Panc1 (cell line): Measurements from ENCODE around the gene SSH2. TPM values are rescaled to one million over a fixed set of nuclear protein-coding genes. Genes with fewer than 3 reads are reported as not detected.

Experiments
- ATAC-seq: fragments of 200-7000 bp; cut with Tn5 transposase; 2 replicates; pipeline ENCODE4 v1.9.1; 2020; ENCODE audit warnings: mild to moderate bottlenecking, moderate library complexity
- BruUV-seq: library from RNA; stranded (reverse); fragments of 400-500 nt; replicated peaks from 2 replicates; lab custom pipeline; 2021; lab: Mats Ljungman, UMichigan
- CTCF ChIA-PET: fragments of 300-600 bp; sonication (Branson Sonifier 250); formaldehyde crosslinking; loops from one replicate; lab custom pipeline; 2022; ENCODE audit warnings: antibody characterized with exemption; lab: Charles Lee
- POLR2A ChIA-PET: fragments of 300-600 bp; sonication (Branson Sonifier 250); formaldehyde crosslinking; loops from one replicate; lab custom pipeline; 2022; ENCODE audit warnings: antibody characterized with exemption; lab: Charles Lee
- DNase-seq: peaks from one replicate; pipeline ENCODE4 v3.0.0-alpha.2; 2010; ENCODE audit warnings: low read depth, low spot score
- H3K27ac ChIP-seq: 2 replicates; pipeline ENCODE4 v1.5.1; 2011; ENCODE audit warnings: mild to moderate bottlenecking, low read length, inconsistent platforms
- H3K27me3 ChIP-seq: fragments of 200-500 bp; sonication (Bioruptor generic); 2 replicates; pipeline ENCODE4 v1.6.0; 2014; ENCODE audit warnings: low read length, inconsistent platforms; ENCODE audit not compliant: control insufficient read depth, insufficient read depth
- H3K36me3 ChIP-seq: fragments of 200-500 bp; sonication (Bioruptor generic); 2 replicates; pipeline ENCODE4 v1.5.1; 2014; ENCODE audit warnings: inconsistent platforms, mild to moderate bottlenecking, low read length, moderate library complexity; ENCODE audit not compliant: control insufficient read depth, insufficient read depth
- H3K4me1 ChIP-seq: 2 replicates; pipeline ENCODE4 v1.5.1; 2011; ENCODE audit warnings: inconsistent platforms, mild to moderate bottlenecking, low read length, moderate library complexity; ENCODE audit not compliant: control insufficient read depth, insufficient read depth
- H3K4me3 ChIP-seq, 2 experiments: 2 replicates each; pipeline ENCODE4 v1.5.1; 2011 to 2012; ENCODE audit warnings: low read depth in 2 of 2, low read length in 2 of 2, mild to moderate bottlenecking in 2 of 2, inconsistent platforms in 1 of 2, moderate library complexity in 1 of 2
- H3K9me3 ChIP-seq: fragments of 200-500 bp; sonication (Bioruptor generic); 2 replicates; pipeline ENCODE4 v1.5.1; 2014; ENCODE audit warnings: low read depth, mild to moderate bottlenecking, inconsistent platforms, low read length, moderate library complexity; ENCODE audit not compliant: control insufficient read depth, insufficient read depth
- POLR2AphosphoS5 ChIP-seq: IDR thresholded peaks from 2 replicates; pipeline ENCODE4 v1.6.1; 2012; ENCODE audit warnings: mild to moderate bottlenecking, low read depth, low read length, moderate library complexity
- SIN3A ChIP-seq: IDR thresholded peaks from 2 replicates; pipeline ENCODE4 v1.6.1; 2012; ENCODE audit warnings: low read depth, mild to moderate bottlenecking, low read length, moderate library complexity, borderline replicate concordance; ENCODE audit not compliant: insufficient read depth
- TCF7L2 ChIP-seq: IDR thresholded peaks from 2 replicates; pipeline ENCODE4 v1.6.1; 2011; ENCODE audit warnings: mild to moderate bottlenecking, low read depth, low read length, inconsistent platforms
- in situ Hi-C: cut with HindIII; loops from 2 replicates; pipeline ENCODE4 v1.10.0; 2016; ENCODE audit warnings: low sequenced_read_pairs, low pct_unique_long_range_greater_than_20kb
- intact Hi-C: fragments of 100-400 bp; cut with micrococcal nuclease; formaldehyde crosslinking; loops from one replicate; pipeline ENCODE4 v1.10.0; 2022; ENCODE audit not compliant: unreplicated experiment
- total RNA-seq: library from RNA; stranded (reverse); gene quantifications from one replicate; pipeline ENCODE4 v1.2.1, GENCODE V29; 2021; ENCODE audit not compliant: unreplicated experiment
- TF ChIP-seq, protein P1 (sequence below): fragments of 450-650 bp; IDR thresholded peaks from 2 replicates; pipeline ENCODE4 v1.5.1; 2017; ENCODE audit warnings: mild to moderate bottlenecking
- TF ChIP-seq, protein P2 (sequence below), 2 experiments: IDR thresholded peaks; 2 replicates each; pipeline ENCODE4 v1.6.1; 2011 to 2012; ENCODE audit warnings: low read depth in 2 of 2, control low read depth in 1 of 2, low read length in 1 of 2, mild to moderate bottlenecking in 1 of 2, moderate library complexity in 1 of 2; ENCODE audit not compliant: insufficient read depth in 1 of 2

The SSH2 gene
- total RNA-seq, 1 experiment from 2014 or later, result 30.6 TPM

DNA sequence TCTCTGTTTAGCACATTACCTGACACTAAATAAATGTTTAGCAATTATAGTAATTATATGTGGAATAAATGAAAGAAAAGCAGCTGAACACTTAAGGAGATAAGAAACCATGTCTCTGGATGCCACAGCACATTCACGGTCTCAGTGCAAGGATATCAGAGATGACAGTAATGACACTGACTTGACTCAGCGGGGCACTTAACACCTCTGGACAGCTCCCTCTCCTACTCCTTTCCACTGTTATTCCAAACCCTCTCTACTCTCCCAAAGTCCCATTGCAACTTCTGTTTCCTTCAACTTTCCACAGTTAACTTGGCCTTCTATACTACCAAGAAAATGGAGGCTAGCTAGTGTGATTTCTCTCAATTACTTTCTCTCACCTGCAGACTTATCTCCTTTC, 214.3 kb downstream of the SSH2 start:
- H3K4me3 ChIP-seq, result no peak overlapping the region
- DNase-seq (no peak), ATAC-seq (no peak)
- TF ChIP-seq TCF7L2, result no peak
- no peak for TF ChIP-seq SIN3A
- no peak for TF ChIP-seq POLR2AphosphoS5
- TF ChIP-seq, protein P1, sequence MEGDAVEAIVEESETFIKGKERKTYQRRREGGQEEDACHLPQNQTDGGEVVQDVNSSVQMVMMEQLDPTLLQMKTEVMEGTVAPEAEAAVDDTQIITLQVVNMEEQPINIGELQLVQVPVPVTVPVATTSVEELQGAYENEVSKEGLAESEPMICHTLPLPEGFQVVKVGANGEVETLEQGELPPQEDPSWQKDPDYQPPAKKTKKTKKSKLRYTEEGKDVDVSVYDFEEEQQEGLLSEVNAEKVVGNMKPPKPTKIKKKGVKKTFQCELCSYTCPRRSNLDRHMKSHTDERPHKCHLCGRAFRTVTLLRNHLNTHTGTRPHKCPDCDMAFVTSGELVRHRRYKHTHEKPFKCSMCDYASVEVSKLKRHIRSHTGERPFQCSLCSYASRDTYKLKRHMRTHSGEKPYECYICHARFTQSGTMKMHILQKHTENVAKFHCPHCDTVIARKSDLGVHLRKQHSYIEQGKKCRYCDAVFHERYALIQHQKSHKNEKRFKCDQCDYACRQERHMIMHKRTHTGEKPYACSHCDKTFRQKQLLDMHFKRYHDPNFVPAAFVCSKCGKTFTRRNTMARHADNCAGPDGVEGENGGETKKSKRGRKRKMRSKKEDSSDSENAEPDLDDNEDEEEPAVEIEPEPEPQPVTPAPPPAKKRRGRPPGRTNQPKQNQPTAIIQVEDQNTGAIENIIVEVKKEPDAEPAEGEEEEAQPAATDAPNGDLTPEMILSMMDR, result no peak
- TF ChIP-seq, protein P2, sequence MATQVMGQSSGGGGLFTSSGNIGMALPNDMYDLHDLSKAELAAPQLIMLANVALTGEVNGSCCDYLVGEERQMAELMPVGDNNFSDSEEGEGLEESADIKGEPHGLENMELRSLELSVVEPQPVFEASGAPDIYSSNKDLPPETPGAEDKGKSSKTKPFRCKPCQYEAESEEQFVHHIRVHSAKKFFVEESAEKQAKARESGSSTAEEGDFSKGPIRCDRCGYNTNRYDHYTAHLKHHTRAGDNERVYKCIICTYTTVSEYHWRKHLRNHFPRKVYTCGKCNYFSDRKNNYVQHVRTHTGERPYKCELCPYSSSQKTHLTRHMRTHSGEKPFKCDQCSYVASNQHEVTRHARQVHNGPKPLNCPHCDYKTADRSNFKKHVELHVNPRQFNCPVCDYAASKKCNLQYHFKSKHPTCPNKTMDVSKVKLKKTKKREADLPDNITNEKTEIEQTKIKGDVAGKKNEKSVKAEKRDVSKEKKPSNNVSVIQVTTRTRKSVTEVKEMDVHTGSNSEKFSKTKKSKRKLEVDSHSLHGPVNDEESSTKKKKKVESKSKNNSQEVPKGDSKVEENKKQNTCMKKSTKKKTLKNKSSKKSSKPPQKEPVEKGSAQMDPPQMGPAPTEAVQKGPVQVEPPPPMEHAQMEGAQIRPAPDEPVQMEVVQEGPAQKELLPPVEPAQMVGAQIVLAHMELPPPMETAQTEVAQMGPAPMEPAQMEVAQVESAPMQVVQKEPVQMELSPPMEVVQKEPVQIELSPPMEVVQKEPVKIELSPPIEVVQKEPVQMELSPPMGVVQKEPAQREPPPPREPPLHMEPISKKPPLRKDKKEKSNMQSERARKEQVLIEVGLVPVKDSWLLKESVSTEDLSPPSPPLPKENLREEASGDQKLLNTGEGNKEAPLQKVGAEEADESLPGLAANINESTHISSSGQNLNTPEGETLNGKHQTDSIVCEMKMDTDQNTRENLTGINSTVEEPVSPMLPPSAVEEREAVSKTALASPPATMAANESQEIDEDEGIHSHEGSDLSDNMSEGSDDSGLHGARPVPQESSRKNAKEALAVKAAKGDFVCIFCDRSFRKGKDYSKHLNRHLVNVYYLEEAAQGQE (IDR thresholded peaks at IDR 0.05; ENCODE audit: insufficient read depth in 1 of 2, low read depth in 2 of 2, low read length in 1 of 2), result no peak
- CTCF ChIA-PET, result no interaction called here
- H3K27ac ChIP-seq, result no peak overlapping the region
- BruUV-seq, result no TSS peak
- no peaks in the 10 kb centered on the region for H3K9me3 ChIP-seq
- POLR2A ChIA-PET, result no interaction called here
- in situ Hi-C loops, result no loop called here
- intact Hi-C loops, result loop anchor here (10.0 kb wide), 1 partner anchor 51 kb away; no protein-coding TSS in a partner anchor
- no peaks in the 10 kb centered on the region for H3K27me3 ChIP-seq
- peaks cover 5% of the 10 kb centered on the region; the same call in 1 of the 2 replicates for H3K4me1 ChIP-seq
- no peaks in the 10 kb centered on the region for H3K36me3 ChIP-seq

DNA sequence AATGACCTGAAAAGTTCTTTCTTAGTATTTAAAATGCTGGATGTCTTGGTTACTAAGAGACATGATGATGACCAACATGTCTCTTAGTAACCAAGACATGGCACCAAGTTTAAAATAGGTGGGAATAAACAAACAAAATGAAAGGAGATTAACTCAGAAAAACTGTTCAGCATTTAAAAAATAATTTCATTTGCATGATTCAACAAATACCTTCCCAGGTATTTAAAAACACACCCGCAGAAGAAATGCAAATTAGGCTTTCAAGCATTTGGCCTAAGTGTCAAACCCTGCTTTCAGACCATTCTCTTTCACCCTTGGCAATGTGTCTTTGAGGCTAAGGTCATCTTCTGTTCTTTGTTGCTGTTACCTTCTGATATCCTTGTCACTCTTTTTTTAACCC, 215.9 kb downstream of the SSH2 start:
- no peaks in the 10 kb centered on the region for H3K27me3 ChIP-seq
- peaks cover 16% of the 10 kb centered on the region for H3K4me1 ChIP-seq
- ChIA-PET CTCF (no interaction called here), POLR2A (no interaction called here)
- ATAC-seq, result no peak
- no TSS peak for BruUV-seq
- H3K27ac ChIP-seq, result no peak overlapping the region
- no peak for TF ChIP-seq POLR2AphosphoS5
- TF ChIP-seq, protein P2 (IDR thresholded peaks at IDR 0.05; ENCODE audit: insufficient read depth in 1 of 2, low read depth in 2 of 2, low read length in 1 of 2), result no peak
- TF ChIP-seq, protein P1, result no peak
- no peaks in the 10 kb centered on the region for H3K36me3 ChIP-seq
- intact Hi-C loops, result loop anchor here (10.0 kb wide), 1 partner anchor 49 kb away; no protein-coding TSS in a partner anchor
- H3K4me3 ChIP-seq, result no peak overlapping the region
- in situ Hi-C loops, result no loop called here
- DNase-seq, result no peak
- H3K9me3 ChIP-seq, result no peaks in the 10 kb centered on the region
